ENCODE results near the gene HCAR2. TPM values are rescaled to one million over a fixed set of nuclear protein-coding genes. Genes with fewer than 3 reads are reported as not detected.

Gene HCAR2
- total and polyA plus RNA-seq, 2 donors (not counting 1 experiment from before 2014, with no cell fraction given) = 0.82 TPM; not detected in 1

GRCh38 chr12:122747224-122748135 lies 44.3 kb upstream of the HCAR2 start:
- no peak for TF ChIP-seq EZH2 (IDR thresholded peaks at IDR 0.05; ENCODE audit: borderline replicate concordance, insufficient read depth, low read depth, low read length, poor library complexity, severe bottlenecking)
- no peak for TF ChIP-seq CTCF (IDR thresholded peaks at IDR 0.05)
- no peak overlapping the region for H3K27ac Mint-ChIP-seq
- H3K36me3 ChIP-seq (replicated peaks in 1 of 2; ENCODE audit: control extremely low read depth in 1 of 2, control insufficient read depth in 1 of 2, extremely low read depth in 1 of 2, insufficient read depth in 2 of 2, low read length in 1 of 2) = no peaks in the 10 kb centered on the region

GRCh38 chr12:122743895-122744525 lies 40.9 kb upstream of the HCAR2 start:
- no peak overlapping the region for H3K4me3 Mint-ChIP-seq
- CTCF ChIA-PET = no interaction called here

More at GRCh38 chr12:122747224-122748135, 44.3 kb upstream of the HCAR2 start:
- H3K4me3 ChIP-seq (ENCODE audit: control extremely low read depth in 1 of 5, extremely low read depth in 1 of 5, insufficient read depth in 1 of 5, low read depth in 2 of 5, low read length in 4 of 5) = no peak overlapping the region
- H4K20me1 ChIP-seq (ENCODE audit: control insufficient read depth, insufficient read depth, low read length, poor library complexity, severe bottlenecking) = no peaks in the 10 kb centered on the region
- no peak overlapping the region for H2AFZ ChIP-seq (ENCODE audit: insufficient read depth, low read depth, low read length, poor library complexity, severe bottlenecking)
- Mint-ChIP-seq H3K27me3 (no peaks in the 10 kb centered on the region), H3K4me3 (no peak overlapping the region), H3K9me3 (ENCODE audit: insufficient read depth) (no peaks in the 10 kb centered on the region), H3K4me1 (peaks cover 17% of the 10 kb centered on the region)
- H3K9ac ChIP-seq (ENCODE audit: low read length) = no peak overlapping the region
- POLR2A ChIA-PET = no interaction called here
- ATAC-seq (ENCODE audit: low read depth) (no peak), DNase-seq (no peak)
- CTCF ChIA-PET = no interaction called here
- no peaks in the 10 kb centered on the region for H3K27me3 ChIP-seq (replicated peaks in 1 of 4; ENCODE audit: control extremely low read depth in 1 of 4, control insufficient read depth in 3 of 4, insufficient read depth in 4 of 4, low read length in 3 of 4)
- WGBS (ENCODE audit: insufficient coverage) = 93% methylated on average over 2 of the region's 9 CpGs
- H3K4me2 ChIP-seq (replicated peaks; ENCODE audit: low read depth, low read length, poor library complexity, severe bottlenecking) = no peak overlapping the region
- no peaks in the 10 kb centered on the region for H3K9me3 ChIP-seq (ENCODE audit: control extremely low read depth in 1 of 3, control insufficient read depth in 2 of 3, insufficient read depth in 1 of 3, low read length in 2 of 3)
- H3K27ac ChIP-seq (ENCODE audit: low read length in 2 of 2) = no peak overlapping the region
- H3K4me1 ChIP-seq (ENCODE audit: control insufficient read depth in 2 of 2, insufficient read depth in 2 of 2, low read length in 2 of 2) = peaks cover 3 to 11% of the 10 kb centered on the region in 2 donors
- intact Hi-C loops (cut with micrococcal nuclease) = no loop called here
- H3K79me2 ChIP-seq (ENCODE audit: control insufficient read depth, insufficient read depth, low read length) = no peaks in the 10 kb centered on the region

More at GRCh38 chr12:122743895-122744525, 40.9 kb upstream of the HCAR2 start:
- H3K27ac Mint-ChIP-seq = no peak overlapping the region
- no peaks in the 10 kb centered on the region for H4K20me1 ChIP-seq (ENCODE audit: control insufficient read depth, insufficient read depth, low read length, poor library complexity, severe bottlenecking)
- no peaks in the 10 kb centered on the region for H3K27me3 ChIP-seq (replicated peaks in 1 of 4; ENCODE audit: control extremely low read depth in 1 of 4, control insufficient read depth in 3 of 4, insufficient read depth in 4 of 4, low read length in 3 of 4)
- H3K79me2 ChIP-seq (ENCODE audit: control insufficient read depth, insufficient read depth, low read length) = no peaks in the 10 kb centered on the region
- no peak overlapping the region for H2AFZ ChIP-seq (ENCODE audit: insufficient read depth, low read depth, low read length, poor library complexity, severe bottlenecking)
- no peak overlapping the region for H3K9ac ChIP-seq (ENCODE audit: low read length)
- H3K4me1 ChIP-seq (ENCODE audit: control insufficient read depth in 2 of 2, insufficient read depth in 2 of 2, low read length in 2 of 2) = no peaks in the 10 kb centered on the region
- POLR2A ChIA-PET = no interaction called here
- H3K36me3 ChIP-seq (replicated peaks in 1 of 2; ENCODE audit: control extremely low read depth in 1 of 2, control insufficient read depth in 1 of 2, extremely low read depth in 1 of 2, insufficient read depth in 2 of 2, low read length in 1 of 2) = no peaks in the 10 kb centered on the region
- no peak overlapping the region for H3K27ac ChIP-seq (ENCODE audit: low read length in 2 of 2)
- H3K4me2 ChIP-seq (replicated peaks; ENCODE audit: low read depth, low read length, poor library complexity, severe bottlenecking) = no peak overlapping the region
- 90% methylated on average over 2 of the region's 7 CpGs for WGBS (ENCODE audit: insufficient coverage)
- H3K4me3 ChIP-seq (ENCODE audit: control extremely low read depth in 1 of 5, extremely low read depth in 1 of 5, insufficient read depth in 1 of 5, low read depth in 2 of 5, low read length in 4 of 5) = no peak overlapping the region
- ATAC-seq (ENCODE audit: low read depth) = no peak
- no peaks in the 10 kb centered on the region for H3K27me3 Mint-ChIP-seq
- no peak for DNase-seq
- H3K9me3 Mint-ChIP-seq (ENCODE audit: insufficient read depth) = no peaks in the 10 kb centered on the region
- no peaks in the 10 kb centered on the region for H3K4me1 Mint-ChIP-seq
- H3K9me3 ChIP-seq (ENCODE audit: control extremely low read depth in 1 of 3, control insufficient read depth in 2 of 3, insufficient read depth in 1 of 3, low read length in 2 of 3) = no peaks in the 10 kb centered on the region
- intact Hi-C loops (cut with micrococcal nuclease) = no loop called here
- TF ChIP-seq CTCF (IDR thresholded peaks at IDR 0.05) = no peak
- TF ChIP-seq EZH2 (IDR thresholded peaks at IDR 0.05; ENCODE audit: borderline replicate concordance, insufficient read depth, low read depth, low read length, poor library complexity, severe bottlenecking) = no peak
